Esophagus (tissue), 2 donors: ENCODE measurements around the gene OLFML2A. TPM values are rescaled to one million over a fixed set of nuclear protein-coding genes. Genes with fewer than 3 reads are reported as not detected.
"Not testable (repeated sequence)": the region's sequence is repeated elsewhere in the genome, so short reads cannot be mapped to it uniquely, and the experiment has no call there.

Source experiments
- H3K27ac ChIP-seq, 2 donors: one replicate each; pipeline ENCODE4 v1.5.1; 2013; ENCODE audit warnings: low read depth in 2 of 2, mild to moderate bottlenecking in 2 of 2, inconsistent platforms in 1 of 2, low read length in 1 of 2, moderate library complexity in 1 of 2
- H3K27me3 ChIP-seq, 2 donors: one replicate each; pipeline ENCODE4 v1.6.1; 2013; ENCODE audit warnings: low read length in 2 of 2, control low read depth in 1 of 2, mild to moderate bottlenecking in 1 of 2; ENCODE audit not compliant: insufficient read depth in 2 of 2, control insufficient read depth in 1 of 2
- H3K36me3 ChIP-seq, 2 donors: one replicate each; pipeline ENCODE4 v1.6.1; 2013; ENCODE audit warnings: low read length in 1 of 2; ENCODE audit not compliant: control insufficient read depth in 2 of 2, insufficient read depth in 2 of 2
- H3K4me1 ChIP-seq, 2 donors: one replicate each; pipeline ENCODE4 v1.6.1; 2013; ENCODE audit warnings: low read length in 1 of 2; ENCODE audit not compliant: control insufficient read depth in 2 of 2, insufficient read depth in 2 of 2
- H3K4me3 ChIP-seq, 2 donors: one replicate each; pipeline ENCODE4 v1.5.1; 2013; ENCODE audit warnings: low read length in 2 of 2, mild to moderate bottlenecking in 2 of 2, low read depth in 1 of 2, moderate library complexity in 1 of 2
- H3K9me3 ChIP-seq, 2 donors: one replicate each; pipeline ENCODE4 v1.6.1; 2013; ENCODE audit warnings: mild to moderate bottlenecking in 2 of 2, low read depth in 1 of 2, low read length in 1 of 2, moderate library complexity in 1 of 2; ENCODE audit not compliant: control insufficient read depth in 2 of 2, insufficient read depth in 1 of 2
- WGBS, 2 donors: extraction: QIAGEN DNeasy Blood & Tissue Kit; methylation state at CpG; one replicate each; pipeline ENCODE4 v1.1.7; 2013; 5-methylcytosine and 5-hydroxymethylcytosine counted together
- polyA plus RNA-seq, 2 donors: library from polyadenylated mRNA; stranded (reverse); fragments of 200-250 nt; gene quantifications; one replicate each; pipeline ENCODE4 v1.2.3, GENCODE V29; 2013
- donor health status: healthy with polysubstance abuse.
- donor health status: Bipolar disorder and iron deficiency.

The OLFML2A gene
- polyA plus RNA-seq, 2 donors, result 3.7 to 5.2 TPM

GRCh38 chr9:124831642-124832364 lies 54.9 kb downstream of the OLFML2A start:
- Histone ChIP-seq H3K4me3 (no peak overlapping the region), H3K36me3 (no peaks in the 10 kb centered on the region), H3K27me3 (no peaks in the 10 kb centered on the region), H3K9me3 (no peaks in the 10 kb centered on the region), H3K27ac (peak overlapping the region in 1 of 2 donors; percentile 68), H3K4me1 (peaks cover 4 to 10% of the 10 kb centered on the region in 2 donors)
- WGBS, 2 donors, result 58 to 62% methylated on average over 9 of the region's 9 CpGs

DNA sequence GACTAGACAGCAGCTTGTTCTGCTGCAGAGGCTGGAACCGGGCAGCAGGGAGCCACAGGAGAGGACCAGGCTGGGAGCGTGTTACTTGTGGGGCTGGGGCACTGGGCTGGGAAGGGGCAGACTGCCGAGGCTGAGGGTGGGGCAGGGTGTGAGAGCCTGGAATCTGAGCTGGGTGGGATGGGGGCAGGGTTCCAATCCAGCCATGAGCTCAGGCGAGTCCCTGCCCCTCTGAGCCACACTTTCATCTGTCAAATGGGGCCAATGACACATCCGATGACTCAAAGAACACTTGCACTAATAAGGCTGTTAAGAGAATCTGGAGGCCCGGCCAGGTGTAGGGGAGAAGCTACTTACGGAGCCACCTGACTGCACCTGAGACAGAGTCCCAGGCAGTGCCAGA lies 57.7 kb downstream of the OLFML2A start:
- Histone ChIP-seq H3K9me3 (no peaks in the 10 kb centered on the region), H3K36me3 (no peaks in the 10 kb centered on the region), H3K4me1 (peaks cover 4 to 10% of the 10 kb centered on the region in 2 donors), H3K4me3 (no peak overlapping the region), H3K27me3 (no peaks in the 10 kb centered on the region), H3K27ac (peak overlapping the region in 1 of 2 donors; percentile 58)
- WGBS, 2 donors, result 39 to 51% methylated on average over 7 of the region's 7 CpGs

GRCh38 chr9:124835026-124835557 lies 58.2 kb downstream of the OLFML2A start:
- 49 to 52% methylated on average over 13 of the region's 13 CpGs for WGBS, 2 donors
- H3K4me1 ChIP-seq, result peaks cover 4 to 10% of the 10 kb centered on the region in 2 donors
- H3K27ac ChIP-seq, result peak overlapping the region in 1 of 2 donors; percentile 58
- H3K4me3 ChIP-seq, result no peak overlapping the region
- H3K9me3 ChIP-seq, result no peaks in the 10 kb centered on the region
- no peaks in the 10 kb centered on the region for H3K27me3 ChIP-seq
- no peaks in the 10 kb centered on the region for H3K36me3 ChIP-seq

- H3K27me3 ChIP-seq, H3K9me3 ChIP-seq, H3K4me3 ChIP-seq, H3K27ac ChIP-seq, H3K36me3 ChIP-seq: not testable (repeated sequence)
- H3K4me1 ChIP-seq, result peaks cover 0 to 14% of the 10 kb centered on the region in 2 donors
- WGBS, 2 donors, result 66 to 76% methylated on average over 5 of the region's 5 CpGs
Observed at GRCh38 chr9:124838132-124838531, 61.2 kb downstream of the OLFML2A start.

GRCh38 chr9:124838567-124839275 lies 61.8 kb downstream of the OLFML2A start:
- H3K27me3 ChIP-seq, H3K27ac ChIP-seq, H3K36me3 ChIP-seq, H3K9me3 ChIP-seq, H3K4me3 ChIP-seq: not testable (repeated sequence)
- WGBS, 2 donors, result 65 to 72% methylated on average over 25 to 48 of the region's 52 CpGs
- H3K4me1 ChIP-seq, result peaks cover 0 to 14% of the 10 kb centered on the region in 2 donors

GRCh38 chr9:124839612-124840299 lies 62.8 kb downstream of the OLFML2A start:
- H3K36me3 ChIP-seq, result no peaks in the 10 kb centered on the region
- no peaks in the 10 kb centered on the region for H3K9me3 ChIP-seq
- no peak overlapping the region for H3K4me3 ChIP-seq
- no peak overlapping the region for H3K27ac ChIP-seq
- peaks cover 0 to 12% of the 10 kb centered on the region in 2 donors for H3K4me1 ChIP-seq
- H3K27me3 ChIP-seq, result no peaks in the 10 kb centered on the region
- 64 to 72% methylated on average over 12 of the region's 12 CpGs for WGBS, 2 donors

GRCh38 chr9:124840300-124840833 lies 63.4 kb downstream of the OLFML2A start:
- H3K4me3 ChIP-seq, result no peak overlapping the region
- no peaks in the 10 kb centered on the region for H3K36me3 ChIP-seq
- 56 to 77% methylated on average over 17 to 18 of the region's 18 CpGs for WGBS, 2 donors
- no peak overlapping the region for H3K27ac ChIP-seq
- no peaks in the 10 kb centered on the region for H3K9me3 ChIP-seq
- H3K4me1 ChIP-seq, result peaks cover 0 to 7% of the 10 kb centered on the region in 2 donors
- no peaks in the 10 kb centered on the region for H3K27me3 ChIP-seq

GRCh38 chr9:124841075-124841821 lies 64.3 kb downstream of the OLFML2A start:
- Histone ChIP-seq H3K36me3 (no peaks in the 10 kb centered on the region), H3K4me3 (no peak overlapping the region), H3K27me3 (no peaks in the 10 kb centered on the region), H3K27ac (peak overlapping the region in 1 of 2 donors; percentile 5), H3K4me1 (peaks cover 0 to 6% of the 10 kb centered on the region in 2 donors), H3K9me3 (no peaks in the 10 kb centered on the region)
- 75% methylated on average over 11 to 12 of the region's 14 CpGs for WGBS, 2 donors
